Activated naive CD4-positive, alpha-beta T cell treated with anti-CD3 and anti-CD28 coated beads, Interleukin-2, amount 50 U/mL, for 72 hours (primary cell): Measurements from ENCODE around the gene GALNT4. TPM values are rescaled to one million over a fixed set of nuclear protein-coding genes. Genes with fewer than 3 reads are reported as not detected.
A peak's percentile ranks its signal among the peaks of the same experiment; 100 is the strongest.

Source experiments
- ATAC-seq, 2 donors: fragments of 150-1000 bp; cut with Tn5 transposase; 2 replicates each; pipeline ENCODE4 v1.10.0; 2021; ENCODE audit warnings: mild to moderate bottlenecking in 2 of 2, moderate library complexity in 2 of 2
- DNase-seq, 2 donors: peaks; one replicate each; pipeline ENCODE4 v3.0.0; 2021 to 2022; ENCODE audit warnings: low spot score in 2 of 2
- H3K27ac Mint-ChIP-seq, 2 donors: one replicate each; pipeline ENCODE4 v1.8.0; 2022; ENCODE audit warnings: mild to moderate bottlenecking in 2 of 2, mixed read lengths in 2 of 2
- H3K36me3 Mint-ChIP-seq, 2 donors: one replicate each; pipeline ENCODE4 v1.8.0; 2022; ENCODE audit warnings: mixed read lengths in 2 of 2
- H3K9me3 Mint-ChIP-seq, 2 donors: one replicate each; pipeline ENCODE4 v1.8.0; 2022; ENCODE audit warnings: mixed read lengths in 2 of 2
- total RNA-seq, 2 donors: library from RNA; stranded (reverse); gene quantifications; one replicate each; pipeline ENCODE4 v1.2.3, GENCODE V29; 2022

Gene GALNT4
- total RNA-seq, result 1 to 10 TPM; 3.0 to 6.5 TPM

DNA sequence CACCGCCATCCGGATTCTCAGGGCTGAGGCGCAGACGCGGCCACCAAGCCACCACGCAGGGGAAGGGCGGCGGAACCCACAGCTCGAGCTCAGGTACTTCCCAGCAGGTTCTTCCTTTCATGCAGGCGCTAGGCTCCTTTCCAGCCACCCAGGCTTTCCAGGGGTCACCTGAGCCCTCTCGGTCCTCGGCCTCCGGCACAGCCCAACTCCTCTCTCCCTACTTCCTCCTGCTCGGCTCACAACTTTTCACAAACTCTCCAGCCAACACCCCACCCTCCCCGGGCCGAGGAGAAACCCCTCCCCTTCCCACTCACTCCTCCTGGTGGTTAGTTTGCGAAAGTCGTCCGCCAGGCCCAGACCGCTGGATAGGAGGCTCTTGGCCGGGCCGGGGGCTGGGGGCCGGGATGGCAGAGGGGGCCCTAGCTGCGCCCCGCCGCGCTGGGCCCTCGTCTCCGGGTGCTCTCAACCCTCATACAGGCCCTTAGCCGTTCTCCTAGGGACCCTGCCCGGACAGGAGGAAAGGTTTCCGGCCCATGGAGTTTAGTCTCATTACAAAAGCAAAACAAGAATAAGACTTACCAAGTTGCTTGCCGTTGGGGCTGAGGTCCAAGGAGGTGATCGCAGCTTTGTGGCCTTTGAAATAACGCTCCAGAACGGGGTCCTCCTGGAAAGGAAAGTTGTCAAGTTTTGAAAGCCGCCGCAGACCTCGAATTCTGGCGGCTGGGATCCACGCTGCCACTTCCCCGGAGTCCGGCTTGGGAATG is at the start of gene GALNT4:
TSS of gene GALNT4 (minus strand) at position 256 of the 764 bp plus-strand sequence. CDS start at position 9, 247 bp downstream.
- DNase-seq (peak; percentile 67 to 79), ATAC-seq (peak; percentile 72 to 73)
- H3K27ac Mint-ChIP-seq, result peak within 1 kb of the TSS; percentile 92 to 94
- H3K36me3 Mint-ChIP-seq, result peaks cover 21 to 23% of the 10 kb centered on the region in 2 donors
- no peaks in the 10 kb centered on the region for H3K9me3 Mint-ChIP-seq

DNA sequence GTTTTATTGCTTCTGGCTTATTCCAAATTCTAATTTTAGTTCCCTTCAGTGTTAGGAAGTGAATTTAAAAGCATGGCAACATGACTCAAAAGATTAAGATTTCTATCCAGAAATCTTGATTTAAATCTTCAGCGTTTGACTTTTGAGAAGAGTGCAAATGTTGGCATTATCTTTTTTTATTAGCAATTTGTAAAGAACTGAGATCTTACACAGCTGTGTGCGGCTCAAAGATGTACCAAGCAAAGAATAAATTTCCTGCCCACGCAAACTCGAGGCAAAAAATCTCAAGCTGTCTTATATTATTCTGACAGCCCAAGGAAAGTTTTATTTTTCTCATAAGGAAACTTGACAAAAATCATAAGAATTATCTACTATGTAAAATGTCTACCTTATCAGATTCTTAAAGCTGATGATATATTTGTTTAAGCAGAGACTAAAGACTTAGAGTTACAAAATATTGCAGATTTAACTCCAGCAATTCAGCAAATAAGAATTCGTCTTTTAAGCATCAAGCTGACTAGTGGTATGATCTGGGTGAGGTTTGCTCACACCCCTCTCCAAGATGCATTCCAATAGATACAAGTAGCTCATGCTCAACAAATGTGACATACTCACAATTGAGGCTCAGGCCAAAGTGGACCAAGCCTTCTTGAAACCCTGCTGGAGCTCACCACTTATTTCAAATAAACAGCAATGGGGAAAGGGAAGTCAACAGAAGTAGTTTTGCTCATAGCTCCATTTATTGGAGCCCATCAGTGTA is 48.6 kb upstream of the GALNT4 start:
- DNase-seq, result no peak
- Mint-ChIP-seq H3K36me3 (no peaks in the 10 kb centered on the region), H3K27ac (no peak overlapping the region), H3K9me3 (no peaks in the 10 kb centered on the region)
- no peak for ATAC-seq

DNA sequence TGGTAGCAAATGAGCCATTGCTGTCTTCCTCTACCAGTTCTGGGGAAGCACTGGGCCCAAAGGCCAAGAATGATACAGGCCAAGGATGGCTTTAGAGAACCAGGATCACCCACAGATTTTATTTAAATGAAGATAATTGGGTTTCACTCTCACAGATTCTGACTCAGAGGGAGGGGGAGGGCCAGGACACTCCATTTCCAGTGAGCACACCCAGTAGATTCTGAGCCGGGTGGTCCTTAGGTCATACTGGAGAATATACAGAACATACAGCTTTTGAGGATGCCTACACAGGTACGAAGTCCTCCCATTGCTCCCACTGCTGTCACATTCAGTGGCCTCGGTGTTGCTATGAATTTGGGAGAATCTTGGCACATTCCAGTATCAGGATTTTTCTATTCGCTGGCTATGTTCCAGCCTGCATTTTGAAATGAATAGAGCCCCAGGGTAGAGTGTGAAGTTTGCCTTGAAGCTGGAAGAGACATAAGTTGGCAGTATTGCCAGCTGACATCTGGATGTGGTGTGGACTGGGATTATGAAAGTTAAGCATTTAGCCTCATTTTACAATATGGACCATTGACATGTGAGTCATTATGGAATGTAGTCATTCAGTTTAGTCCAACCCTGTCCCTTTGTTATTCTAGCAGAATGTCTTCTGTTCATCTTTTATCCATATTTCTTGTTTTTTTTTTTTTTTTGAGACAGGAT is 47.0 kb upstream of the GALNT4 start:
- no peak for DNase-seq
- H3K36me3 Mint-ChIP-seq, result no peaks in the 10 kb centered on the region
- no peaks in the 10 kb centered on the region for H3K9me3 Mint-ChIP-seq
- no peak for ATAC-seq
- no peak overlapping the region for H3K27ac Mint-ChIP-seq

- H3K27ac Mint-ChIP-seq, result no peak overlapping the region
- ATAC-seq, result no peak
- H3K36me3 Mint-ChIP-seq, result no peaks in the 10 kb centered on the region
- DNase-seq, result no peak
- no peaks in the 10 kb centered on the region for H3K9me3 Mint-ChIP-seq
Measured at GRCh38 chr12:89568484-89568883, 43.9 kb upstream of the GALNT4 start.

GRCh38 chr12:89567691-89568239 is 43.2 kb upstream of the GALNT4 start:
- no peak for ATAC-seq

GRCh38 chr12:89566615-89567014 is 42.0 kb upstream of the GALNT4 start:
- DNase-seq, result no peak
- ATAC-seq, result peak; percentile 36 to 55
- Mint-ChIP-seq H3K36me3 (no peaks in the 10 kb centered on the region), H3K9me3 (no peaks in the 10 kb centered on the region), H3K27ac (no peak overlapping the region)

More at GRCh38 chr12:89567691-89568239, 43.2 kb upstream of the GALNT4 start:
- Mint-ChIP-seq H3K27ac (no peak overlapping the region), H3K36me3 (no peaks in the 10 kb centered on the region), H3K9me3 (no peaks in the 10 kb centered on the region)
- no peak for DNase-seq

GRCh38 chr12:89565002-89565401 is 40.4 kb upstream of the GALNT4 start:
- H3K9me3 Mint-ChIP-seq, result no peaks in the 10 kb centered on the region
- no peak for ATAC-seq

GRCh38 chr12:89559753-89560152 is 35.2 kb upstream of the GALNT4 start:
- ATAC-seq (no peak), DNase-seq (no peak)
- Mint-ChIP-seq H3K27ac (no peak overlapping the region), H3K9me3 (peaks cover 0 to 6% of the 10 kb centered on the region in 2 donors), H3K36me3 (no peaks in the 10 kb centered on the region)

More at GRCh38 chr12:89565002-89565401, 40.4 kb upstream of the GALNT4 start:
- no peak overlapping the region for H3K27ac Mint-ChIP-seq
- DNase-seq, result no peak
- no peaks in the 10 kb centered on the region for H3K36me3 Mint-ChIP-seq

GRCh38 chr12:89556976-89557375 is 32.4 kb upstream of the GALNT4 start:
- DNase-seq (no peak), ATAC-seq (no peak)
- peaks cover 5 to 11% of the 10 kb centered on the region in 2 donors for H3K9me3 Mint-ChIP-seq
- H3K27ac Mint-ChIP-seq, result no peak overlapping the region
- peaks cover 0 to 6% of the 10 kb centered on the region in 2 donors for H3K36me3 Mint-ChIP-seq

DNA sequence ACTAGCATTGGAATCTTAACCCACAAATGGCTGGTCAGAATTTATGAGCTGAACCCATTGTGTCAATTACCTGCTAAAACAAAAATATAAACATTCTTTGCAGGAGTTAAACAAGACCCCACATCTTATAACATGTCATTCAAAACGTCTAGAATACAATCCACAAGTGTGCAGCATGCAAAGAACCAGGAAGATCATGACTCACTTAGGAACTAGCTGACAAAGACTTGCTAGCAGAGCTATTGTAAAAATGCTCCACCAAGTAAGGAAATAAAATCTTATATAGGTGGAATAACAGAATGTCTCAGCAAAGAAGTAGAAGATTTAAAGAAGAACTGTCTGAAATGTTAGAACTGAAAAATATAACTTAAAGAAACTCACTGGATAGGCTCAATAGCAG is 27.8 kb upstream of the GALNT4 start:
- DNase-seq (no peak), ATAC-seq (no peak)
- H3K9me3 Mint-ChIP-seq, result peaks cover 5 to 11% of the 10 kb centered on the region in 2 donors
- H3K27ac Mint-ChIP-seq, result no peak overlapping the region
- H3K36me3 Mint-ChIP-seq, result peaks cover 0 to 8% of the 10 kb centered on the region in 2 donors

- Mint-ChIP-seq H3K9me3 (peaks cover 5 to 11% of the 10 kb centered on the region in 2 donors), H3K27ac (no peak overlapping the region)
Measured at GRCh38 chr12:89551747-89552146, 27.2 kb upstream of the GALNT4 start.

DNA sequence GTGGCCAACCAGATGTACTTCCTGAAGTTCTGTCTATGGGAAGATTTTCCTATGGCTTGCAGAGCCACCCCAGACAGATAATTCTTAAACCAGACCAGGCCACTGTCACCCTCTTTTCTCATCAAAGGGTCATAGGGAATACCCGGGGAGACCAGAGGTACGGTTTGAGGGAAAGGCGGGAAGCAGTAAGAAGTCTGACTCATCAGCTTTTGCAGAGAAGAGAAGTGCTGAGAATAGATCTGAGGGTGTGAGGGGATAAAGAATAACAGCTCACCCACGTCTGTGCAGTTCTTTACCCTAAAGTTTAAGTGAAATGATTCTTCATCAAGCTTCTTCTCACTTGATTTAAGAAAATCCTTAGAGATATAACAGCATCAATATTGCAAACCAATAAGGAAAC is 22.5 kb upstream of the GALNT4 start:
- Mint-ChIP-seq H3K27ac (no peak overlapping the region), H3K36me3 (peaks cover 0 to 3% of the 10 kb centered on the region in 2 donors), H3K9me3 (peaks cover under 1% of the 10 kb centered on the region in 2 donors)
- DNase-seq, result no peak
- ATAC-seq, result no peak

More at GRCh38 chr12:89551747-89552146, 27.2 kb upstream of the GALNT4 start:
- no peak for ATAC-seq
- no peak for DNase-seq
- peaks cover 0 to 8% of the 10 kb centered on the region in 2 donors for H3K36me3 Mint-ChIP-seq

DNA sequence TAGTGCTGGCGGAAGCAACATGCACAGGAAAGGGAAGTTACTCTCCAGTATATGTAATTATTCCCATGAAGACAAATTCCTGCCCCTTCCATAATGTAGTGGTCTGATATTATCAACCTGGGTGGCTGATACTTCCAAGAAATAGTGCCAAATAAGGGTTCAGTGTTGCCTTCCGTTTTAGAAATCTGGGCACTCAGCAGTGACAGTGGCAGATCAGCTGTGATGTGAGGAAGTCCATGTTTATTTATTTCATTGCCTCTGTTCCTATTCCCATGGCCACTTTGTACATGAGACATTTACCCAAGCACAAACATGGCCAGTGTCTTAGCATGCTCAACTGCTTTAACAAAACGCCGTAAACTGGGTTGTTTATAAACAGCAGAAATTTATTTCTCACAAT is 21.6 kb upstream of the GALNT4 start:
- DNase-seq (no peak), ATAC-seq (no peak)
- no peaks in the 10 kb centered on the region for H3K9me3 Mint-ChIP-seq

DNA sequence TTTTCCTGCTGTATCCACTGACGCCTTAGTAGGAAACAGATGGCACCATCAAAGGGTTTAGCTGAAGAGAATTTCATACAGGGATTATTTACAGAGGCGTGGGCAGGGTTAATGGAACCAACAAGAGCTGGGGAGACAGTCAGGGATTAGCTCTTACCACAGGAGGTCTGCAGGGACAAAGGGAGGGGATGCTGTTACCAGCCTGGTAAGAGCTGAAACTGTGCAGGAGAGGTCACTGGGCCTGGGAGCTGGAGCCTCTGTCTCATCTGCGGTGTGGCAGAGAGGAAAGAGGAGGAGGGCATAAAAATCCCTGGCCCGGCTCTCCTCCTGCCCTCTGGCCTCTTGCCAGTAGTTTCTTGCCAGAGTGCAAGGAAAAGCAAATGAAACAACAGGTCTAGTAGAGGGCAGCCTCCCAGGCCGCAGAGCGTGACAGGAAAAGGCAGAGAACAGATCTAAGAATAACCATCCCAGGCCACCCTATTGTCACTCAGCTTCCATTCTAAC is 20.1 kb upstream of the GALNT4 start:
- DNase-seq (no peak), ATAC-seq (no peak)
- no peak overlapping the region for H3K27ac Mint-ChIP-seq
- no peaks in the 10 kb centered on the region for H3K36me3 Mint-ChIP-seq
- H3K9me3 Mint-ChIP-seq, result no peaks in the 10 kb centered on the region

More for the DNA sequence above, 21.6 kb upstream of the GALNT4 start:
- no peaks in the 10 kb centered on the region for H3K36me3 Mint-ChIP-seq
- no peak overlapping the region for H3K27ac Mint-ChIP-seq

DNA sequence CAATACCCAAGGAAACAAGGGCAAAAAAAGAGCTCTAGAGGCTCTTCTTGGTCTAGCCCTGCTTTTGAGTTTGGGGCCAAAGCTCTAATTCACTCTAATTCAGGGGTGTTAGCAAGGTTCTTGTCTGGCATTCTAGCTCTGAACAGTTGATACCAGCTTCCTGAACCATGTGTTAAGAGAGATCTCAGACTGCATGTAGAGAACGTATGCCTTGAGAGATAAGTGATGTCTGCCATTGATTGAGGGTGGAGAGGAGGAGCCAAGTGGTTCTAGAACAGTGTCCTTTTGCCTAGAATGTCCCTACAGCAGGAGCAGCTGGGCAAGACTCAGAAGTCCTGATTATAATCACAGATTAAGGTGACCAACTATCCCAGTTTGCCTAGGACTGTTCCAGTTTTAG is 19.4 kb upstream of the GALNT4 start:
- H3K36me3 Mint-ChIP-seq, result no peaks in the 10 kb centered on the region
- no peak overlapping the region for H3K27ac Mint-ChIP-seq
- H3K9me3 Mint-ChIP-seq, result no peaks in the 10 kb centered on the region

GRCh38 chr12:89542912-89543592 is 18.5 kb upstream of the GALNT4 start:
- H3K27ac Mint-ChIP-seq, result no peak overlapping the region
- DNase-seq (peak in 1 of 2 donors; percentile 65), ATAC-seq (peak; percentile 84 to 86)
- no peaks in the 10 kb centered on the region for H3K36me3 Mint-ChIP-seq
- H3K9me3 Mint-ChIP-seq, result no peaks in the 10 kb centered on the region

More for the DNA sequence above, 19.4 kb upstream of the GALNT4 start:
- ATAC-seq (no peak), DNase-seq (no peak)
